ENCODE data around the gene CFLAR.

CFLAR gene

DNA sequence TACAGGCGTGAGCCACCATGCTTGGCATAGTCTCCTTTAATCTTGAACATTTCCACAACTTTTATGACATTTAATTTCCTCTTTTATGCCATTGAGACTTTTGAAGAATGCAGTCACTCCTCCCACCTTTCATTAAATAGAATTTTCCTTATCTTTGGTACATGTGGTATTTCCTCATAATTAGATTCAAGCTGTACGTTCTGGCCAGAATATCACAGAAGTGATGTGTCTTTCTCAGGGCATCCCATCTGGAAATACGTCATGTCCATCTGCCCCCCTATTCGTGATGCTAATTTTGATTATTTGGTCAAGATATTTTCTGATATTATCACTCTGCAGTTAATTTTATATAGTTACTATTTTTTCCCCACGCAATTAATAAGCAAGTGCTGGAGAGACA, 83.9 kb downstream of the CFLAR start:
- Mint-ChIP-seq H3K27ac (no peak overlapping the region), H3K4me3 (no peak overlapping the region), H3K36me3 (peaks cover 54% of the 10 kb centered on the region), H3K9me3 (no peaks in the 10 kb centered on the region), H3K4me1 (no peaks in the 10 kb centered on the region)
- DNase-seq (ENCODE audit: low spot score in 2 of 2), result no peak
- ATAC-seq, result no peak

- DNase-seq (ENCODE audit: low spot score in 2 of 2) (no peak), ATAC-seq (no peak)
- Mint-ChIP-seq H3K9me3 (no peaks in the 10 kb centered on the region), H3K4me3 (no peak overlapping the region), H3K27ac (no peak overlapping the region), H3K36me3 (peaks cover 58% of the 10 kb centered on the region), H3K4me1 (no peaks in the 10 kb centered on the region)
Observed at GRCh38 chr2:201200345-201200744, 84.4 kb downstream of the CFLAR start.

- Mint-ChIP-seq H3K9me3 (no peaks in the 10 kb centered on the region), H3K4me3 (no peak overlapping the region), H3K4me1 (no peaks in the 10 kb centered on the region), H3K36me3 (peaks cover 58% of the 10 kb centered on the region), H3K27ac (no peak overlapping the region)
- ATAC-seq (no peak), DNase-seq (ENCODE audit: low spot score in 2 of 2) (no peak)
Observed at GRCh38 chr2:201201371-201201770, 85.4 kb downstream of the CFLAR start.

DNA sequence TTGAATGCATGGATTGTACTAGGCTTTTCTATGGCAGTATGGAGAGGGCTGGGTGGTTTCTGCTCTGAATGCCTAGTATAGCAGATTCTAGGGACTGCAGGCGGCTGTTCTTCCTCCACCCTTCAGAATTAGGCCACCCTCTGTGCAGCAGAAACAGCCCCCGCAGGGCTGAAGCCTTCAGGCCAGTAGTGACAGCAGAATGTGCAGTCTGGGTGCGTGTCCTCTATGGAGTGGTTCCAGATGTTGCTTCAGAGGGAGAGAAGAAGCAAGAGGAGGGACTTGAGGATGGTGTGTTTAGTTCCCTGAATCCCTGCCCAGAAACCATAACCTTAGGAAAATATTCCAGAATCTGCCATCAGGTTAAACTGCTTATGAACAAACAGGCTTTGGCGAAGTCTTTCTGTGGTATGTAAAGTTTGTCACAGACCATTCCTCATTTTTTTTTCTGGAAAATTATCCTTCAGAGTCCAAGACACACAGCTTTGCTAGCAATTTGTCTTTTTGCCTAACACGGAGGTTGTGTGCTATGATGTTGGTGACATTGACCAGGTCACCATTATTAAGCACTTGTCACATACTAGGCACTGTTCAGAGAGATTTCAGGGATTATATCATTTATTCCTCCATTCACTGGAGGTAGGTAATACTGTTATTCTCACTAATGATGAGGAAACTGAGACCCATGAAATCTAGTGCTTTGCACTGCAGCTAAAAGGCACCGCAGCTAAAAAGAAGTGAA, 88.1 kb downstream of the CFLAR start:
- no peak for ATAC-seq
- H3K27ac Mint-ChIP-seq, result no peak overlapping the region
- H3K9me3 Mint-ChIP-seq, result no peaks in the 10 kb centered on the region
- DNase-seq (ENCODE audit: low spot score in 2 of 2), result no peak
- H3K4me1 Mint-ChIP-seq, result no peaks in the 10 kb centered on the region
- H3K36me3 Mint-ChIP-seq, result peaks cover 49% of the 10 kb centered on the region
- no peak overlapping the region for H3K4me3 Mint-ChIP-seq

GRCh38 chr2:201204655-201205514, 88.9 kb downstream of the CFLAR start:
- DNase-seq (ENCODE audit: low spot score in 2 of 2), result no peak
- H3K4me3 Mint-ChIP-seq, result no peak overlapping the region
- no peaks in the 10 kb centered on the region for H3K4me1 Mint-ChIP-seq
- no peak for ATAC-seq
- no peak overlapping the region for H3K27ac Mint-ChIP-seq
- no peaks in the 10 kb centered on the region for H3K9me3 Mint-ChIP-seq
- peaks cover 48% of the 10 kb centered on the region for H3K36me3 Mint-ChIP-seq

DNA sequence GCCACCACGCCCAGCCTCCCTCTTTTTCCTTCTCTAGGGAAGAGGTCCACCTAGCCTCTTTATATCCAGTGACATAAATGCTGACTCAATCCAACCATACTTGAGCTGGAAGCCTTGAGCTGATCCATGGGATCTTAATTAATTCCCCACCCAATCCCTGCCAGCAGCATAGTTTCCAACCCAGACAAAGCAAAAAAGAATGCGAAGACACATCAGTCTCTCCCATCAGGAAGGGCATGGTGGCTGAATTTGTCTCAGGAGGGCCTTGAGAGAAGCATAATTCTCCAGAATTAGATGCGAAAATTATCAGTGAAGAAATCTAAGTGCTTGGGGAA, 89.5 kb downstream of the CFLAR start:
- Mint-ChIP-seq H3K27ac (no peak overlapping the region), H3K4me1 (no peaks in the 10 kb centered on the region), H3K9me3 (no peaks in the 10 kb centered on the region), H3K4me3 (no peak overlapping the region), H3K36me3 (peaks cover 47% of the 10 kb centered on the region)
- ATAC-seq, result no peak
- DNase-seq (ENCODE audit: low spot score in 2 of 2), result no peak

DNA sequence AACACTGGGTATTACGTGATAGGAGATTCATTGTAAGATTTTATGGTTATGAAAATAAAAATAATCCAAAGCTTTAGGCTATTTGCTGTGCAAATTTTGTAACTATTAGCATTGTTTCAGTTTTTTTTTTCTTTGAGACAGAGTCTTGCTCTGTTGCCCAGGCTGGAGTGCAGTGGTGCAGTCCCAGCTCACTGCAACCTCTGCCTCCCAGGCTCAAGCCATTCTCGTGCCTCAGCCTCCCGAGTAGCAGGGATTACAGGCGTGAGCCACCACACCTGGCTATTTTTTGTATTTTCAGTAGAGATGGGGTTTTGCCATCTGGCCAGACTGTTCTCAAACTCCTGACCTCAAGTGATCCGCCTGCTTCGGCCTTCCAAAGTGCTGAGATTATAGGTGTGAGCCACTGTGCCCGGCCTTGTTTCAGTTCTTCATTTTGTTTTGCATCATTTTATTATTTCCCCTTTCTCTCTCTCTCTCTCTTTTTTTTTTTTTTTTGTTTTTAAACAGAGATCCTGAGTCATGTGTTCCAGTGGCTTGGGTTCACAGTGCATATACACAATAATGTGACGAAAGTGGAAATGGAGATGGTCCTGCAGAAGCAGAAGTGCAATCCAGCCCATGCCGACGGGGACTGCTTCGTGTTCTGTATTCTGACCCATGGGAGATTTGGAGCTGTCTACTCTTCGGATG, 92.7 kb downstream of the CFLAR start:
- DNase-seq (ENCODE audit: low spot score in 2 of 2) (no peak), ATAC-seq (no peak)
- H3K9me3 Mint-ChIP-seq, result no peaks in the 10 kb centered on the region
- H3K36me3 Mint-ChIP-seq, result peaks cover 31% of the 10 kb centered on the region
- H3K4me1 Mint-ChIP-seq, result peaks cover 7% of the 10 kb centered on the region
- no peak overlapping the region for H3K4me3 Mint-ChIP-seq
- no peak overlapping the region for H3K27ac Mint-ChIP-seq

DNA sequence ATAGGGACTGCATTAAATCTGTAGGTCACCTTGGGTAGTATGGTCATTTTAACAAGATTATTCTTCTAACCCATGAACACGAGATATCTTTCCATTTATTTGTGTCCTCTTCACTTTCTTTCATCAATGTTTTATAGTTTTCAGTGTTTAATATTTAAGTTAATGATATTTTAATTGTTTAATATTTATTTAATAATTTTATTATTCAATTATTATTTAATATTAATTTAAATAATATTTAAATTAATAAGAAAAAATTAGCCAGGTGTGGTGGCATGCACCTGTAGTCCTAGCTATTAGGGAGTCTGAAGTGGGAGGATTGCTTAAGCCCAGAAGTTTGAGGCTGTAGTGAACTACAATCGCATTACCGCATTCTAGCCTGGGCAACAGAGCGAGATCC, 100.0 kb downstream of the CFLAR start:
- Mint-ChIP-seq H3K36me3 (peaks cover 22% of the 10 kb centered on the region), H3K4me1 (peaks cover 17% of the 10 kb centered on the region), H3K9me3 (no peaks in the 10 kb centered on the region), H3K4me3 (no peak overlapping the region), H3K27ac (no peak overlapping the region)
- no peak for DNase-seq (ENCODE audit: low spot score in 2 of 2)
- ATAC-seq, result no peak

DNA sequence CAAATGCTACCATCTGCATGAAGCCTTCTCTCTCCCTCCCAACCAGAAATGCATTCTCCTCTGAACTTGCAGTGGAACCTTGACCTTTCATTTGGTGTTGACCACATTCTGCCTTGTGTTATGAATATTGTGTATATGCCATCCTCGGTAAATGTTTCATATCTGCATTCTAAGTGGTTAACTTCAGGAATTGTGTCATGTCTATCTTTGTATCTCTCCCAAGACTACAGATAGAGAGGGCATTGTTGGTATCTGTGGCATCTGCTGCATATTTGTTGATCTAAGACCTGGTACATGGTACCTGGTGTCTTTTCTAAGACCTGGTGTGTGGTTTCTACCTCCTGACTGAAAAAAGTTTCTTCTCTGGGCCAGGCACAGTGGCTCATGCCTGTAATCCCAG, 101.0 kb downstream of the CFLAR start:
- DNase-seq (ENCODE audit: low spot score in 2 of 2) (no peak), ATAC-seq (peak; percentile 72)
- peaks cover 11% of the 10 kb centered on the region for H3K4me1 Mint-ChIP-seq
- H3K9me3 Mint-ChIP-seq, result no peaks in the 10 kb centered on the region
- no peak overlapping the region for H3K27ac Mint-ChIP-seq
- H3K4me3 Mint-ChIP-seq, result no peak overlapping the region
- peaks cover 22% of the 10 kb centered on the region for H3K36me3 Mint-ChIP-seq

DNA sequence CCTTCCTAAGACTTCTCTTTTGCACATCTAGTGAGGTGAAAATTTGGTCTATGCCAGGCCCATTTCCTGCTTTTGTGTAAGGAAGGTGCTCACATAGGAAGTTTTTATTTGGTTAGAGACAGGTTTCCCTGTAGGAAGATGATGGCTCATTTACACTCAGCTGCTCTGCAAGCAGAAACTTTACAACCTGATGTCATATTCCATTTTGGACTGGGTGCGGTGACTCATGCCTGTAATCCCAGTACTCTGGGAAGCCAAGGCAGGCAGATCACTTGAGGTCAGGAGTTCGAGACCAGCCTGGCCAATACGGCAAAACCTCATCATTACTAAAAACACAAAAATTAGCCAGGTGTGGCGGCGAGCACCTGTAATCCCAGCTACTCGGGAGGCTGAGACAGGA, 102.8 kb downstream of the CFLAR start:
- peaks cover 17% of the 10 kb centered on the region for H3K4me1 Mint-ChIP-seq
- H3K27ac Mint-ChIP-seq, result no peak overlapping the region
- no peak for ATAC-seq
- peaks cover 22% of the 10 kb centered on the region for H3K36me3 Mint-ChIP-seq
- H3K4me3 Mint-ChIP-seq, result no peak overlapping the region
- no peak for DNase-seq (ENCODE audit: low spot score in 2 of 2)
- H3K9me3 Mint-ChIP-seq, result no peaks in the 10 kb centered on the region

GRCh38 chr2:201219328-201220096, 103.5 kb downstream of the CFLAR start:
- DNase-seq (ENCODE audit: low spot score in 2 of 2) (no peak), ATAC-seq (no peak)
- peaks cover 22% of the 10 kb centered on the region for H3K36me3 Mint-ChIP-seq
- no peak overlapping the region for H3K27ac Mint-ChIP-seq
- H3K4me1 Mint-ChIP-seq, result peaks cover 17% of the 10 kb centered on the region
- no peak overlapping the region for H3K4me3 Mint-ChIP-seq
- no peaks in the 10 kb centered on the region for H3K9me3 Mint-ChIP-seq

DNA sequence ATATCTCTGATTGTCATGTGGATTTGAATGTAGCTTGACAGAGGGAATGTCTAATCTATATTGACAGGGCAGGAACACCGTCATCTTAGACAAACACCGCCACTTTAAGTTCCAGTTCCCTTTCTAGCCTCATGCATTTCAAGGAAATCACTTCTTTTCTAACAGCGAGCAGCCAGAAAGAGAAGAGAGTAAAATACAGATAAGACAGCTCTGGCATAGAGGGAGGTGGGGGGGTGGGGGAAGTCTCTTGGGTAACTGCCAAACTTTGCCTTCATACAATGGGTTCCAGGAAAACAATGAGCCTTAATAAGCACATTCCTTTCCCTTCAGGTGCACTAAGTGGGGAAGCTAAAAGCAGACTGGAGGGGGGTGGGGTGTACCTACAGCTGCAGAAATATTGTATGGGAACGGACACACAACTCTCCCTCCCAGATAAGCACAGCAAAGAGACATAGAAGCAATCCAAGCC, 104.2 kb downstream of the CFLAR start:
- H3K9me3 Mint-ChIP-seq, result no peaks in the 10 kb centered on the region
- H3K4me1 Mint-ChIP-seq, result peaks cover 17% of the 10 kb centered on the region
- DNase-seq (ENCODE audit: low spot score in 2 of 2) (no peak), ATAC-seq (no peak)
- H3K36me3 Mint-ChIP-seq, result peaks cover 22% of the 10 kb centered on the region
- peak overlapping the region; percentile 35 for H3K27ac Mint-ChIP-seq
- H3K4me3 Mint-ChIP-seq, result no peak overlapping the region

DNA sequence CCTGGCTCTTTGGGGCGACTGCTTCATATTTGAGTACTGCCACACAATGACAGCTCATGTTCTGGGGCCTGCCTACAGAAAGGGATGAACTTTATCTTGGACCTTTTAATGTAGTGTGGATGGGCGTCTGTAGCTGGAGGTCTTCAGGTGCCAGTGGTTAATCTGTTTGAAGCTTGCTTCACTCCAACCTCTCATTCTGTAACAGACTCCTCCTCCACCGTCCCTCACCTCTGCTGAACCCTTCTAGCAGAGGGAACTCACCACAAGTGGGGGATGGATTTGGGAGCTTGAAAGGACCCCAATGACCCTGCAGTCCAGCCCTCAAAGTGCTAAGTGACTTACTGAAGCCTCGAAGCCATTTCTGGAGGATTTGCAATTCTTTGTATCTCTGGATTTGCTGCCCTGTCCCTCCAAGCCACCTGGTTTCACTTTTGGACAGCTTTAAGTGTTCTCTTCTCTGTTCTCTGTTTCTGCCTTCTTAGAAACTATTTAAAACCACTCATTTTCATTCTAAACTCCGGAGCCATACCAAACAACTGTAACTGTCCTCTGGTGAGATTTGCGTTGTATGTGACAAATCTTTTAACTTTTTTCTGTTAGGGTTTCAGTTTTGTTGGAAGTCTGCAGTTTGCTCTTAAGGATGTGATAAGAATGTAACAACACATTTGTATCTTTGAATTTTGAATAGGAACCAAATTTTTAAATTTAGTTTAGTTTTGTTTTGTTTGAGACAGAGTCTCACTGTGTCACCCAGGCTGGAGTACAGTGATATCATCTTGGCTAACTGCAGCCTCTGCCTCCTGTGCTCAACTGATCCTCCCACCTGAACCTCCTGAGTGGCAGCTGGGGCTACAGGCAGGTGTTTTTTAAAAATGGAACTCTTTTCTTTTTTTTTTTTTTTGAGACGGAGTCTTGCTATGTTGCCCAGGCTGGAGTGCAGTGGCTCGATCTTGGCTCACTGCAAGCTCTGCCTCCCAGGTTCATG, 107.4 kb downstream of the CFLAR start:
- peak; percentile 42 for ATAC-seq
- Mint-ChIP-seq H3K27ac (peak overlapping the region; percentile 46), H3K4me1 (peaks cover 6% of the 10 kb centered on the region), H3K36me3 (peaks cover 14% of the 10 kb centered on the region), H3K4me3 (peak overlapping the region; percentile 7), H3K9me3 (no peaks in the 10 kb centered on the region)
- no peak for DNase-seq (ENCODE audit: low spot score in 2 of 2)
